HEK293 (cell line): Measurements from ENCODE around the gene LPIN1.

Source experiments
- ZEB2 ChIP-seq: fragments of 450-650 bp; formaldehyde crosslinking; IDR thresholded peaks from 2 replicates; pipeline ENCODE4 v1.5.1; 2016; ENCODE audit warnings: missing biosample characterization, missing genetic modification characterization
- ZNF202 ChIP-seq: fragments of 450-650 bp; formaldehyde crosslinking; IDR thresholded peaks from 2 replicates; pipeline ENCODE4 v1.5.1; 2016; ENCODE audit warnings: missing biosample characterization, missing genetic modification characterization, borderline replicate concordance
- ZNF24 ChIP-seq: fragments of 450-650 bp; formaldehyde crosslinking; IDR thresholded peaks from 2 replicates; pipeline ENCODE4 v1.5.1; 2016; ENCODE audit warnings: missing biosample characterization, missing genetic modification characterization
- ZNF362 ChIP-seq: fragments of 450-650 bp; formaldehyde crosslinking; IDR thresholded peaks from 2 replicates; pipeline ENCODE4 v1.5.1; 2016; ENCODE audit warnings: missing biosample characterization, missing genetic modification characterization
- ZNF426 ChIP-seq: fragments of 450-650 bp; formaldehyde crosslinking; IDR thresholded peaks from 2 replicates; pipeline ENCODE4 v1.5.1; 2017; ENCODE audit warnings: missing biosample characterization, missing genetic modification characterization, mild to moderate bottlenecking, inconsistent platforms, moderate library complexity
- ZNF707 ChIP-seq: fragments of 450-650 bp; formaldehyde crosslinking; IDR thresholded peaks from 2 replicates; pipeline ENCODE4 v1.5.1; 2016; ENCODE audit warnings: missing biosample characterization, missing genetic modification characterization
- ZNF785 ChIP-seq: fragments of 450-650 bp; formaldehyde crosslinking; IDR thresholded peaks from 2 replicates; pipeline ENCODE4 v1.5.1; 2016; ENCODE audit warnings: missing biosample characterization, missing genetic modification characterization
- TF ChIP-seq, protein P1 (sequence below): fragments of 450-650 bp; formaldehyde crosslinking; IDR thresholded peaks from 2 replicates; pipeline ENCODE4 v1.5.1; 2016; ENCODE audit warnings: missing biosample characterization, missing genetic modification characterization

GRCh38 chr2:11724151-11724550, 22.3 kb upstream of the LPIN1 start:
- TF ChIP-seq, protein P1, sequence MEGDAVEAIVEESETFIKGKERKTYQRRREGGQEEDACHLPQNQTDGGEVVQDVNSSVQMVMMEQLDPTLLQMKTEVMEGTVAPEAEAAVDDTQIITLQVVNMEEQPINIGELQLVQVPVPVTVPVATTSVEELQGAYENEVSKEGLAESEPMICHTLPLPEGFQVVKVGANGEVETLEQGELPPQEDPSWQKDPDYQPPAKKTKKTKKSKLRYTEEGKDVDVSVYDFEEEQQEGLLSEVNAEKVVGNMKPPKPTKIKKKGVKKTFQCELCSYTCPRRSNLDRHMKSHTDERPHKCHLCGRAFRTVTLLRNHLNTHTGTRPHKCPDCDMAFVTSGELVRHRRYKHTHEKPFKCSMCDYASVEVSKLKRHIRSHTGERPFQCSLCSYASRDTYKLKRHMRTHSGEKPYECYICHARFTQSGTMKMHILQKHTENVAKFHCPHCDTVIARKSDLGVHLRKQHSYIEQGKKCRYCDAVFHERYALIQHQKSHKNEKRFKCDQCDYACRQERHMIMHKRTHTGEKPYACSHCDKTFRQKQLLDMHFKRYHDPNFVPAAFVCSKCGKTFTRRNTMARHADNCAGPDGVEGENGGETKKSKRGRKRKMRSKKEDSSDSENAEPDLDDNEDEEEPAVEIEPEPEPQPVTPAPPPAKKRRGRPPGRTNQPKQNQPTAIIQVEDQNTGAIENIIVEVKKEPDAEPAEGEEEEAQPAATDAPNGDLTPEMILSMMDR (tag by site-specific recombination): no peak
- no peak for TF ChIP-seq ZNF362 (tag by site-specific recombination)
- TF ChIP-seq ZNF426 (tag by site-specific recombination): no peak
- TF ChIP-seq ZEB2 (tag by site-specific recombination): no peak
- no peak for TF ChIP-seq ZNF24 (tag by site-specific recombination)
- TF ChIP-seq ZNF785 (tag by site-specific recombination): no peak
- no peak for TF ChIP-seq ZNF202 (tag by site-specific recombination)
- no peak for TF ChIP-seq ZNF707 (tag by site-specific recombination)
